Measurements from ENCODE around the gene DDR1. TPM values are rescaled to one million over a fixed set of nuclear protein-coding genes. Genes with fewer than 3 reads are reported as not detected.

Gene DDR1
- polyA plus RNA-seq, 1 donor (not counting 4 experiments of a cell fraction or from before 2014, with no cell fraction given): 104 TPM

- Histone ChIP-seq H3K9me1 (ENCODE audit: control insufficient read depth, extremely low read depth, insufficient read depth, low read length) (peaks cover 2% of the 10 kb centered on the region), H3K4me1 (ENCODE audit: control insufficient read depth, extremely low read depth, insufficient read depth, low read length) (peaks cover 12% of the 10 kb centered on the region), H2AFZ (ENCODE audit: control insufficient read depth, low read length) (no peak overlapping the region), H3K4me2 (ENCODE audit: control insufficient read depth, extremely low read depth, insufficient read depth, low read depth, low read length) (no peak overlapping the region), H3K36me3 (ENCODE audit: control insufficient read depth in 2 of 2, extremely low read depth in 1 of 2, insufficient read depth in 2 of 2, low read length in 2 of 2) (peaks cover 2 to 4% of the 10 kb centered on the region in 2 experiments), H3K4me3 (ENCODE audit: control insufficient read depth in 2 of 3, extremely low read depth in 1 of 3, insufficient read depth in 2 of 3, low read depth in 1 of 3, low read length in 3 of 3) (no peak overlapping the region), H3K9me3 (ENCODE audit: control insufficient read depth, low read depth, low read length) (no peaks in the 10 kb centered on the region), H3K27ac (ENCODE audit: control insufficient read depth, insufficient read depth, low read length) (no peak overlapping the region), H4K20me1 (ENCODE audit: control insufficient read depth, extremely low read depth, insufficient read depth, low read length) (no peaks in the 10 kb centered on the region), H3K79me2 (ENCODE audit: control insufficient read depth, insufficient read depth, low read length) (no peaks in the 10 kb centered on the region), H3K27me3 (ENCODE audit: control insufficient read depth, extremely low read depth, insufficient read depth, low read length) (no peaks in the 10 kb centered on the region), H3K9ac (ENCODE audit: control insufficient read depth, extremely low read depth, insufficient read depth, low read length) (no peak overlapping the region)
- dilution Hi-C loops (cut with MboI; ENCODE audit: extremely low pct_ligation_motif_present, low sequenced_read_pairs): loop anchor here (25.0 kb wide), 1 partner anchor 131 kb away; no protein-coding TSS in a partner anchor
- FAIRE-seq (no peak), DNase-seq (ENCODE audit: low read depth, low spot score) (no peak)
- no peak for TF ChIP-seq CTCF (optimal IDR thresholded peaks at IDR 0.05 in 1 of 3, IDR thresholded peaks at IDR 0.05 in 1 of 3, conservative IDR thresholded peaks at IDR 0.05 in 1 of 3; ENCODE audit: extremely low read depth in 1 of 3, insufficient read depth in 2 of 3, low read length in 3 of 3)
- TF ChIP-seq EZH2 (IDR thresholded peaks at IDR 0.05; ENCODE audit: low read length): no peak
Observed at GRCh38 chr6:30931272-30931671, 47.0 kb downstream of the DDR1 start.

- no peaks in the 10 kb centered on the region for H3K36me3 ChIP-seq (ENCODE audit: control insufficient read depth in 2 of 2, extremely low read depth in 1 of 2, insufficient read depth in 2 of 2, low read length in 2 of 2)
- FAIRE-seq: no peak
- no peak for TF ChIP-seq EZH2 (IDR thresholded peaks at IDR 0.05; ENCODE audit: low read length)
- TF ChIP-seq CTCF (optimal IDR thresholded peaks at IDR 0.05 in 1 of 3, IDR thresholded peaks at IDR 0.05 in 1 of 3, conservative IDR thresholded peaks at IDR 0.05 in 1 of 3; ENCODE audit: extremely low read depth in 1 of 3, insufficient read depth in 2 of 3, low read length in 3 of 3): no peak
Observed at GRCh38 chr6:30931969-30932645, 47.8 kb downstream of the DDR1 start, which contains the start of gene SFTA2. TSS of gene SFTA2 (minus strand) at chr6:30932170. CDS start at chr6:30932096, 74 bp downstream.

More at GRCh38 chr6:30931969-30932645, 47.8 kb downstream of the DDR1 start, which contains the start of gene SFTA2:
- Histone ChIP-seq H3K9ac (ENCODE audit: control insufficient read depth, extremely low read depth, insufficient read depth, low read length) (no peak within 1 kb of the TSS), H2AFZ (ENCODE audit: control insufficient read depth, low read length) (no peak within 1 kb of the TSS), H3K9me3 (ENCODE audit: control insufficient read depth, low read depth, low read length) (no peaks in the 10 kb centered on the region), H3K4me3 (ENCODE audit: control insufficient read depth in 2 of 3, extremely low read depth in 1 of 3, insufficient read depth in 2 of 3, low read depth in 1 of 3, low read length in 3 of 3) (no peak within 1 kb of the TSS), H3K9me1 (ENCODE audit: control insufficient read depth, extremely low read depth, insufficient read depth, low read length) (no peaks in the 10 kb centered on the region), H3K4me2 (ENCODE audit: control insufficient read depth, extremely low read depth, insufficient read depth, low read depth, low read length) (no peak within 1 kb of the TSS), H3K27ac (ENCODE audit: control insufficient read depth, insufficient read depth, low read length) (no peak within 1 kb of the TSS), H4K20me1 (ENCODE audit: control insufficient read depth, extremely low read depth, insufficient read depth, low read length) (no peaks in the 10 kb centered on the region), H3K79me2 (ENCODE audit: control insufficient read depth, insufficient read depth, low read length) (no peaks in the 10 kb centered on the region), H3K4me1 (ENCODE audit: control insufficient read depth, extremely low read depth, insufficient read depth, low read length) (peaks cover 6% of the 10 kb centered on the region), H3K27me3 (ENCODE audit: control insufficient read depth, extremely low read depth, insufficient read depth, low read length) (no peaks in the 10 kb centered on the region)
- DNase-seq (ENCODE audit: low read depth, low spot score): no peak
- dilution Hi-C loops (cut with MboI; ENCODE audit: extremely low pct_ligation_motif_present, low sequenced_read_pairs): loop anchor here (25.0 kb wide), 1 partner anchor 130 kb away; no protein-coding TSS in a partner anchor
